CMK (cell line): ENCODE data around the gene PLPP1.

Experiments
- DNase-seq: peaks from one replicate; pipeline ENCODE4 v3.0.0-alpha.2; 2010; ENCODE audit warnings: low read depth

The PLPP1 gene

DNA sequence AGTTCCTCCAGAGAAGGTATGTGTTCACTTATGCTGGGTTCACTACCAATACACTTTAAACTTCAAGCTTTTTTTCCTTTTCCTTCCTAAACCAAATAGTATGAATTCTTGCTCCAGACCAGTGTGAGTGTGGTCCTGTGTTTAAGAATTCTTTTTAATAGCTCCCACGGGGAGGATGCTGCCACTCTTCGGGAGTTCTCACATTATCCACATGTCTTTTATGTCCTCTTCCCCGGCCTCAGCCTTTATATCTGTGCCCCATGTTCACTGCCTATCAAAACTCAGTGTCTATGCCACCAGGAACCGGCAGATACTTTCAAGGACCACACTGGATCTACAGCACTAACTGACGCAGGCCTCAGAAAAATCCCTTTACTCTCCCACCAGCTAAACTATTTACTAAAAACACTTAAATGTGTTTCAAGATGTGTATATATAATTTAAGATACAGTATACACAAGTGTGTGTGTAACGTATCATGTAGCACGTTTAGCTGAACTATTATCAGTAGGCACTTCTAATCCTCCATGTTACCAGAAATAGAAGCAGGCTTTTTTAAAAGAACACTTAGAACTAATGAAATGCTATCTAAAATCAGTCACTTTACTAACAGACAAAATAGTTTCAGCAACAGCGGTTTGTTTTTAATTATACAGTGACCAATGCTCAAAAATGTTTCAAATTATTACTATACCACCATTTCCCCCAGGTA lies 88.0 kb downstream of the PLPP1 start:
- no peak for DNase-seq

DNA sequence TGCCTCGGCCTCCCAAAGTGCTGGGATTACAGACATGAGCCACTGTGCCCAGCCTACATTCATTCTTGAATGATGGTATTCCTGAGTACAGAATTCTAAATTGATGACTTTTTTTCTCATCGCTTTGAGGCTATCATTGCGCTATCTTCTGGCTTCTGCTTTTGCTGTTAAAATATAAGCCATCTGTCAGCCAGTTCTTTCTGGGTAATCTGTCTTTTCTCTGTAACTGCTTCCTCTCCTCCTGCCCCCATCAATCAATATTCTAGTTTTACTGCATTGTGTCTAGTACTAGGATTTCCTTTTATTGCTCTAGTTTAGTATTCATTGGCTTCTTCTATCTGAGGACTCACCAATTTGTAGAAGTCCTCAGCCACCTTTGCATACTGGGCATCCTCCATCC lies 89.0 kb downstream of the PLPP1 start:
- no peak for DNase-seq

DNA sequence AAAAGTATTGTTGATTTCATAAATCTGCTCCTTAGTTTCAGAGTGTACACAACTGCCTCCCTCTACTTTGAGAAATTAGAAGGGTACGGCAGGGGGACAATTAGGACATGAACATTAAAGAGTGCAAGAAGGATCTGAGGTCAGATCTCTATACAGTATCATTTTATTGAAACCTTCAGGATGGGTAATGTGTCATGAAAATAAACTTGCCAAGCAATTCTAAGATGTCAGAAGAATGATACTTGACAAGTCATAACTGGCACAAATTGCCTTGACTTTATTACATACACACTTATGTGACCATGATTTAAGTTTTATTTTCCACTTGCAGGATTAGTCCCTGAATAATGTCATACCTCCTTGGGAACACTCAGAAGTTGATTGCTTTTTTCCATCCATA lies 92.8 kb downstream of the PLPP1 start:
- no peak for DNase-seq

DNA sequence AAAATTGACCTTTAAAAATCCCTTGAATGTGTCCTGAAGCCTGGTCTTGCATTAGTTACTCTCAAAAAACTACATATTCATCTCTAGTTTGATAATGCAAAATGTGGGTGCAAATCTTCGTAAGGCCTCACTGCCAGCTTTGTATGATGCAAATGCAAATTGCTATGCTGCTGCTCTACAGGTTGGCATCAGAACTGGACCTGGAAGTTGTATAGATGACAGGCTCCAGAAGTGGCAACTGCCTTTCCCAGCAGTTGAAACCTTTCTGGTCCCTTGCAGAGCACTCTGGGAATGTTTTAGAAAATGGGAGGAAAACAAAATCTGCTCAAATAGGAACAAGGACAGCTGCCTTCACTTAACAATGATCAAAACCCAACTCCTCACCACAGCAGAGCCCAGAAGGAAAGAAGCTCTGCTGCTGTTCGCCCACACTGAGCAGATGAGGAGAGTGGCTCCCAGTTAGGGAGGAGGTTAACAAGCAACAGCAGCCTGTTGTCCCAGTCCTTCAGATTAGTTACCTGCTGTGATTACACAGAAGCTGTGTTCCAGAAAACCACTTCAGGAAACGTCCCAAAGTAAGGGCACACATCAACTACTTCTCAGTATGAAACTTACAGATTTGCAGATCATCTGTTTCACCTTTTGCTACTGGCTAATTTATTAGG lies 93.5 kb downstream of the PLPP1 start:
- no peak for DNase-seq

DNA sequence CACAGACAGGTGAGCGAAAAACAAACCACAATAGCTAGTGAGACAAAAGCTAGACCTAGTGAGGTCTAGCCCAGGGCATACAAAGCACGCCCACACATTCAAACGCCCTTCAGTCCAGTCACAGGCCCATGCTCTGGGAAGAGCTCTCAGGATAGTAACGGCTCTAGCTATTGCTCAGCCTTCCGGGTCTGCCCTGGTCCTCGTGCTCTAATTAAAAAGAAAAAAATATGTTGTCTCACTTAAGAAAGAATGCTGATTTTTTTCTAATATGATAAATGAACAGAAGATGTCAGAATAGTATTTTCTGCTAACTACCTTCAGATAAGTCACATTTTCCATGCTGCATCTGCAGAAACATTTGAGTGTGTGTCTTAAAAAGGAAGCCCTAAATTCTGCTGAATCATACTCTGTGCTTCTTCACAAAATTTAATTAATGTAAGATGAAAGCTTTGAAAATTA lies 94.5 kb downstream of the PLPP1 start:
- DNase-seq, result no peak

DNA sequence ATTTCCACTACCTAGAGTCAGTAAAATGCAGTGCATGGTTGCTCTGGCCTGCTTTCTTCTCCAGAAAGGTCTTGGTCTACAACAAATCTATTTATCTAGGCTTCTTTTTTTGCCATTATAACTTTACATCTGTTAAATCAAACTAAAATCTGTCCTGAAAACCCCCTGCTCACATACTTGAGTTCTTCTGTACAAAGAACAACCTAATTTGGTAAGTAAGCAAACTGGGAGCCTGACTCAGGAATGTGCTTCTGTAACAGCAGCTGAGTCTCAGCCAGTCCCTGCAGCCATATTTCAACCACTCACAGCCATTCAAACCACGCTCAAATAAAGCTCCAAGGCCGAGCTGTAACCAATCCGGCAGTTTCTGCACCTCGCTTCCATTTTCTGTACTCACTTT lies 95.8 kb downstream of the PLPP1 start:
- no peak for DNase-seq

DNA sequence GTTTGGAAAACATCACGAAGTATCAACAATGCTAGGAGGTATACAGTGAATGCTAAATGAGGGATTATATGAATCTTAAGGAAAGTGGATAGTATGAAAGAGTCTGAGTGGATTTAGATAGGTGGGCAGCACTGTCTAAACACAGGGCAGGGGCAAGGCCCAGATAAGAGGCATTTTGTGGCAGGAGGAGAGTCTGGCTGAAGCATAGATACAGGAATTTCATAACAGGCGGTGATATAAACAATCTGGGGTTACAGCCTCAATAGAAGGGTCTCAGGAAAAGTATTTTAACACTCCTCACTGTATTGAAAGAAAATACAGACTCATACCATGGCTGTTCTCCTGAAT lies 96.9 kb downstream of the PLPP1 start:
- DNase-seq, result no peak

DNA sequence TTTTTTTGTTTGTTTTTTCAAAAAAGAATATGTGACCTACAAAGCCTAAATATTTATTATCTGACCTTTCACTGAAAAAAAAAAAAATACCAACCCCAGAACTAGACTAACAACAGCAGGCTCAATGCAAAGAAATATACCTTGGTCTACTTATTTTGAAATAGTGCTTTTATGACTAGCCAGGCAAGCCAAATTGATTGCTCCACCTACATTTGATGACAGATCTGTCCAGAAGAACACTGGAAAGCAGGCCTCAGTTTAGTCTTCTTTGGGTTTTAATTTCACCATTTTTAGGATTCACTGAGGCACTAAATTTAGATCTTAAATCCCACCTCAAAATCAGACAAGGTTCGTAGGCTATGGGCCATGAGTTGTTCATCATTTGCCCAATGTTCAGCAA lies 97.3 kb downstream of the PLPP1 start:
- DNase-seq, result no peak

DNA sequence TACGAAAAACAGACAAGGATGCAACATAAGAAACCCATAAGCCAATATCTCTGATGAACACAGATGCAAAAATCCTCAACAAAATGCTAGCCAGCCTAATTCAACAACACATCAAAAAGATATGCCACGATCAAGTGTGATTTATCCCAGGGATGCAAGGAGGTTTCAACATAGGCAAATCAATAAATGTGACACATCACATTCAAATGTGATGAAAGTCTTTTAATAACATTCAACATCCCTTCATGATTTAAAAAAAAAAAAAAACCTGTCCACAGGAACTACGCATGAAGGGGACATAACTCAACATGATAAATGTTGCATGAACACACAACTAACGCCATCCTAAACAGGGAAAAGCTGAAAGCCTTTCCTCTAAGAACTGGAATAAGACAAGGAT lies 102.2 kb downstream of the PLPP1 start:
- DNase-seq, result no peak

DNA sequence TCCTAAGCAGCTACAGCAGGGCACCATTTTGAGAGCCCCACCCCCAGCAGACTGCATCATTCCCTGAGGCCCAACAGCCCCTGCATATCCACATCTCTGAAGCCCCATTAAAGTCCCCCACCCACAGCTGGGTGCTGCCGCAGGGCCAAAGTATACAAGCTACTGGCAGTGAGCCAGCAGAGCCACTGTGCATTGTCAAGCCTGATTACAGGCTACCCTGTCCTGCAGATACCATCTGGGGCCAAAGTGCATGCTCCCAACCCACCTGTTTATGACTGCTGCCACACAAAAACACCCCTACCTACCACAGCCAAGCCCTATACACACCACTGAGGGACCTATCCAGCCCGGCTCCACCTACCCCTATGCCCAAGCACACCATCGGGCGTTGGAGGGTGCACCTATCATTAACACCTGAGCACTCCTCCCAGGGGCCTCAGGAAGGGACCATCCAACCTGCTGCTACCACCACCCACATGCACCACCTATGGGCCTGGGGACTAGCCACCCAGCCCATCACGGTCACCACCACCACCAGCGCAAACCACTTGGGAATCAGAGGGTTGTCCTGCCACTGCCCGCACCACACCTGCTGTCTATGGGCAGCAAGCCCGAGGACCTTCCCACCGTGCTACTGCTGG lies 105.0 kb downstream of the PLPP1 start:
- no peak for DNase-seq

DNA sequence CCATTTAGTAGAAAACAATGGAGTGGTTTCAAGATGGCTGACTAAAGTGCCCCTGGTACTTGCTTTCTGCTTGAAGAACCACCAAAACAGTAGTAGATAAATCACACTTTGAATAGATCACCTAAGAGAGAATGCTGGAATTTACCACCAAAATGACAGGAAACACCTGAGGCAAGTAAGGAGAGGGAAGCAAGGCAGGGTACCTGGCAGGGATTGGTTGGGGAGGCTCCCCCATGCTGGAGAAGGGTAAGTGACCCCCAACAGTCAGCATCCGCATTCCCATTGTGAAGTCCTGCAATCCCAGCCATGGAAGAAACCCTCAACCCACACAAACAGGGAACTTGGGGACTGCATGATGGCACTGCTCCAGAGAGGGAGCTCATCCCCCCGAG lies 105.5 kb downstream of the PLPP1 start:
- no peak for DNase-seq

DNA sequence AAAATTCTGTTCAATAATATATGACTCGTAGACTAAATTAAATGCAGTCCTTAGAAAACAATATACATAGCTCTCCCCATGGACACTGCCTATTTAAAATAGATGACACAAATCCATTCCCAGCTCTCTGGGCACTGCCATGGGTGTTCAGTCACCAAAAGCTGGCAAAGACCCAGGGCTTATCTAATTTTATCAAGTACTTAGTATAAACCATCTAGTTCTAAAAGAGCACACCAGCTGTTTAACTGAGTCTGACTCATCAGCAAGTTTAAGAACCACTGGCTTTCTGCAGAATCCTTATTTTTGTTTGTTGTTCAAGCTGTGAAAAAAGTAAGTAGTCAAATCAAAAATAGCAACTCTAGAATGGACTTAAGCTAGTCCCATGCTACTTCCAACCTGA lies 107.6 kb downstream of the PLPP1 start:
- no peak for DNase-seq

DNA sequence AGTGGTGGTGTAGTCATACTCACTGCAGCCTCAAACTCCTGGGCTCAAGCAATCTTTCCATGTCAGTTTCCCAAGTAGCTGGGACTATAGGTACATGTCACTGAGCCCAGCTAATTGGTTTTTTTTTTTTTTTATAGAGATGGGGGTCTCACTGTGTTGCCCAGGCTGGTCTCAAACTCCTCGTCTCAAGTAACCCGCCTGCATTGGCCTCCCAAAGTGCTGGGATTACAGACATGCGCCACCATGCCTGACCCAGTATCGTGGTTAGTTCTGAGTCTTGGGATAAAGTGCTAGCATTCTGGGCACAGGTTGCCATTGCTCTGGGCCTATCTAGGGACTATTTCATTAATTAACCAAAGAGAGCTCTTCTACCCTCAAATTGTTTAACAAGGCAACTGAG lies 108.3 kb downstream of the PLPP1 start:
- DNase-seq, result no peak

DNA sequence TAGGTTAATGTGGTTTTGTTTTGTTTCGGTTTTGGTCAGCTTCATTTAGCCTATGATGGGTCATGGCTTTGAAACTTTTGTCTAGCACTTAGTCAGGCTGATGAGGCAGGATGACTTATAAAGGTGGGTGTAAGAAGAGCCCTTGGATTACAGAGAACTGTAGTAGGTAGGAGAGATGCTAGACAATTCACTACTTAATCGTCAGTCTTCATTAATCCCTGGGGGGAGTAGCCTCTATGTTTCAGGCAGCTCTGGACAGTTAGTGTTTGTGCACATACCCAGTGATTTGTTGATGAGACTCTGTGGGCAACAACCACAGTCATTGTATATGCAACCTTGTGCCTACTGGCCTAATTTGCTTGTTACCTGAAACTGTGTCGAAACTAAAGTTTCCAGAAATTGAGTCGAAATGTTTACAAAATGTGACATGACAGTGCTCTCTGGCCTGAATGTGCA lies 113.7 kb downstream of the PLPP1 start:
- DNase-seq, result no peak

DNA sequence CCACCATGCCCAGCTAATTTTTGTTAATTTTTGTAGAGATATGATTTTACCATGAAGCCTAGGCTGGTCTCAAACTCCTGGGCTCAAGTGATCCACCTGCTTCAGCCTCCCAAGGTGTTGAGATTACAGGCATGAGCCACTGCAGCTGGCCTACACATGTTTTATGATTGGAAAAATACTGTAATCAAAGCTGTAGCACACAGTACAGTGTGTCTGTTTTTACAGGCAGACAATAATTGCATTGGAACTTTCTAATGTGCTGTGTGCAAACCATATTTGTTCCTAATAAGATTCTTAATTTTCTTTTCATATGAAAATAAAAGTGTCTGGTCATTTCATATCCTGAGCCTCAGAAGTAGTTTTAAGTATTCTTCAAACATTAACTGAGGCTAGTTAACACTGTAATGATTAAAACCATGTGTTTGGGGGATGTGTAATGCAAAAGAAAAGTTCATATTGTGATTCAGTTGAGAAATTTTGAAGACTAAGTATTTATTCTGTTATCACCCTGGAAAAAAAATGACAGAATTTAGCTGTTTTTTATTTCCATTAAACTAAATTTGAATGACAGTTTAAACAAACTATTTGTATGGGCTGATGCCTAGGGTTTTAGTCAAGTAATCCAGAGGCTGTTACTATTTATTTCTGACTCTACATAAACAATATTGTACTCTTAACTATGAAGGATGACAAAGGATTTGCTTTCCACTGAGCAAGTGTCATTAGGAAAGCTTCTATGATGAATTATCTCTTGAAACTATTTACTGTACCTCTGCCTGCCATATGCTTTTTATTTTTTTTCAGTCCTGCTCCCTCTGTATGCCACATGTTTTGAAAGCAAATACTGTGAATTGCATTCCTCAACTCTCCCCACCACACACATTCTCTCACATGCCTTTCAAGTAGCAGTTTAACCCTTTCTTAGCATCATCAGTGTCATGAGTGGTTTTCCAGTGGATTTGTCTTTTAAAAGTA lies 115.5 kb downstream of the PLPP1 start:
- DNase-seq, result no peak

DNA sequence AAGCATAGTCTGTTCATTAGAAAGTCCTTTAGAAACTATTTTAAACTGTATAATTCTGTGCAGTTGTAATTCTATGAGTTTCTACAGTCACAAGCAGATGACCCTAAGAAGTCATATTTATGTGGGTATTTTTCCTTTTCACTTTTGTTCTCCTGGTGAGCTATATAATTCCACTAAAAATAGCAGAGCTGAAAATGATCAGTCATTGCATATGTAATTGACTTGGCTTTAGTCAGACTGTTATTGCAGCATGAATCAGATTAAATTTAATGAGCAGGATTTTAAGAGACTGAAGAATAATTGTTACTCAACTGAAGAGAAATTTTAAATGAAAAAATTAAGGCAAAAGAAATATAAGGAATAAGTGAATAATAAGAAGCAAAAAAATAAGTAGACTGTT lies 118.5 kb downstream of the PLPP1 start:
- no peak for DNase-seq

DNA sequence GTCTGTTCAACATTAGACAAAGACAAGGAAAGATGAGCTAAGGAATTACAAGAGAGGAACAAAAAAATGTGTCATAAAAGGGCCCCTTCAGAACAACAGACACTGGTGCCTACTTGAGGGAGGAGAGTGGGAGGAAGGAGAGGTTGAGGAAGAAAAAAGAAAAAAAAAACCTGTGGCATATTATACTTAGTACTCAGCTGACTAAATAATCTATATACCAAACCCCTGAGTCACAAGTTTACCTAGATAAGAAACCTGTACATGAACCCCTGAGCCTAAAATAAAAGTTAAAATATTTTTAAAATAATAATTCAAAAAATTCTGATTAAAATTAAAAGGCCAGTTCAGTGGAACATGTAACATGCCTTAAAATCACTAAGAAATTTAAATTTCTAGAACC lies 119.7 kb downstream of the PLPP1 start:
- no peak for DNase-seq

DNA sequence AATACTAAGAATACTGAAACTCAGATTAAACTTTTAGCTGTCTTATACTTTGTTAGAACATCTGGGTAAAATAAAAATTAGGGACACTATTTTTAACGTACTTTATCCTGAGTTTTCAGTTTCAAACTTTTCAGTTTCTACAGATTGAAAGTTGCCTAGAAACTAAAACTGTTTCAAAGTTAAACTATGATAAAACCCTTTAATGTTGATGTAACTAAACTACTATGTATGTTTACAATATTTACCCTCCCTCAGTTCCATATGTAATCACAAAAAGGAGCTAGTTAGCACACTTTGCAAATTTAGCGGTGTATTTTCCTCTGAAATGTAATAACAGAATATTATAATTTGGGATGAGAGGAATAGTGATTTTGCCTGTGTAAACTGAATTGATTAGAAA lies 121.1 kb downstream of the PLPP1 start:
- no peak for DNase-seq

DNA sequence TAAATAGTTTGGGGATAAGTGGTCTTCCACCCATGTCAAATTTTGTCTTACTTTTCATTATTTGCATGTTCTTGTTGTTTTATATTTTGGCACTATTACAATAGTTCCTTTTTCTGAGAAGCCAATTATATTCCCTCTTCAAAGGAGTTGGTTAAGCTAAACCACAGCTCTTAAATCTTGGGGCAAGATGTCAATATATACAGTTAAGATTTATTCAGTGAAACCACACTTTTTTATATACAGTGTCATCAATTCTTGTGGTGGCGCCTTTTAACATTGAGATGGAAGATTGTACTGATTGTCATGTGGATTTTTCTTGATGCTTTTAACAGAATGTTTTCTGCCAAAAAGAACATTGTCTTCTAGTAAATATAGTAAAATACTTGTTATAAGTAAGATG lies 122.9 kb downstream of the PLPP1 start:
- DNase-seq, result no peak

DNA sequence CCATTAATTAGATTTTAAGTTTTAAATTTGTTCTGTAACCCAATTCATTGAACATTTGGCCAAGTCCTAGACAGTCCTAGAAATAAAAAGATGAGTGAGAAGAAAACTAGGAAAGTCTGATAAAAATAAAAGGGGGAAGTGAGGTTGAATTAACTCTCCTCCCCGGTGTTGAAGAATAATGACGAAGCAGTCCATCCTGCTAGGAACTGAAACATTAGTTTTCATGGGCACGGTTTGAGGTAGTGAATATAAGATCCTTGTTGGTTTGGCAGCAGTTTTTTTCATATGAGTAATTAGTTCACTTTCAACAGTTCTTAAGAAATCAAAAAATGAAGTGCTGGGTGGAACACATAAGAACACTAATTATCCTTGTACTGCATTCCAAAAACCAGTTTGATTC lies 123.9 kb downstream of the PLPP1 start:
- DNase-seq, result no peak

DNA sequence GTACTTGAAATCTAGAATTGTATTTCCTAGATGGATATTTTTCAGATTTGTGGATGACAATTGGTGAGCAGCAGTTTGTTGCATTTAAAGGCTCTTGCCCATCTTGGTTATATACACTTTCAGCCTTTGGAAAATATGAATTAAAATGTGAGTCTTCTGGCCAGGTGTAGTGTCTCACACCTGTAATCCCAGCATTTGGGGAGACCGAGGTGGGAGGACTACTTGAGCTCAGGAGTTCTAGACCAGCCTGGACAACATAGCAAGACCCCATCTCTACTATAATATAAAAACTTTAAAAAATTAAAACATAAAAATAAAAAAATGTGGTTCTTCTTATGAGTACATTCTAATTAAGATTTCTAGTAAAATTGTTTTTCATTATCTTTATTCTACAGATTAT lies 125.0 kb downstream of the PLPP1 start:
- no peak for DNase-seq

DNA sequence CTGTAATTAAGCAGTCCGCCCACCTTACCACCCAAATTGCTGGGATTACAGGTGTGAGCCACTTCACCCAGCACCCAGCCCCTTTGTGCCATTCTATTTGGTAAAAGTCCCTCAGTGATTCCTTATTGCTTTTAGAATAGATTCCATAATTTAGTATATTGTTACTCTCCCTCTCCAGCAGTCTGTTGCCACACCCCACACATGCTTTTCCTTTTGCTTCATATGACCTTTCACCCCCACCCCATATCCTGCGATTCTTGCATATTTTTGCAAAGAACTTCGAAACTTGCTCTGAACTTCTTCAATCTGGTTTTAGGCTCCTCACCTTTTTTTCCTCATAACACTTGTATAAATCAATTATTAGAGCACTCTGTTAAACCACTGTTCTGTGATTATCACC lies 126.8 kb downstream of the PLPP1 start:
- no peak for DNase-seq
